Psoas muscle (tissue), 8 donors: ENCODE data around the gene PPP4C. TPM values are rescaled to one million over a fixed set of nuclear protein-coding genes. Genes with fewer than 3 reads are reported as not detected.

Source experiments
- ATAC-seq, 4 donors: fragments of 200-7000 bp; cut with Tn5 transposase; one replicate each; pipeline ENCODE4 v1.9.1; 2020; ENCODE audit warnings: moderate library complexity in 3 of 4, mild to moderate bottlenecking in 2 of 4
- DNase-seq, 2 donors: peaks; one replicate each; pipeline ENCODE4 v3.0.0-alpha.2; 2020
- H3K27ac ChIP-seq: fragments of 200-600 bp; one replicate; pipeline ENCODE4 v1.8.0; 2022
- H3K27me3 ChIP-seq, 3 donors: fragments of 200-600 bp in 1 of 3; one replicate each; pipeline versions ENCODE4 v1.6.1 to v1.8.0; 2013 to 2022; ENCODE audit warnings: low read length in 2 of 3, mild to moderate bottlenecking in 2 of 3, moderate library complexity in 1 of 3; ENCODE audit not compliant: insufficient read depth in 3 of 3
- H3K36me3 ChIP-seq, 2 donors: fragments of 200-600 bp in 1 of 2; one replicate each; pipeline versions ENCODE4 v1.6.1 to v1.8.0; 2013 to 2022; ENCODE audit warnings: low read depth in 1 of 2, mild to moderate bottlenecking in 1 of 2, moderate library complexity in 1 of 2; ENCODE audit not compliant: insufficient read depth in 1 of 2
- H3K4me1 ChIP-seq: fragments of 200-600 bp; one replicate; pipeline ENCODE4 v1.8.0; 2022
- H3K4me3 ChIP-seq: fragments of 200-600 bp; one replicate; pipeline ENCODE4 v1.8.0; 2022; ENCODE audit warnings: mild to moderate bottlenecking
- H3K9me3 ChIP-seq: fragments of 200-600 bp; one replicate; pipeline ENCODE4 v1.8.0; 2022
- WGBS, 3 donors: extraction: QIAGEN DNeasy Blood & Tissue Kit; methylation state at CpG; one replicate each; pipeline versions ENCODE4 v1.1.6 to v1.1.7; 2013; 5-methylcytosine and 5-hydroxymethylcytosine counted together
- intact Hi-C, 2 donors: fragments of 100-400 bp; cut with DNase I; formaldehyde crosslinking; loops; one replicate each; pipeline versions ENCODE4 v1.11.0 to v1.14.2; 2022
- long read RNA-seq, 2 donors: library from polyadenylated mRNA; unstranded; transcript quantifications; one replicate each; pipeline ENCODE4 v2.0.0, GENCODE V29; 2021
- polyA plus RNA-seq, 3 donors: library from polyadenylated mRNA; stranded (reverse); fragments of 200-250 nt; gene quantifications; one replicate each; pipeline ENCODE4 v1.2.3, GENCODE V29; 2013
- total RNA-seq, 4 donors: library from RNA; stranded (reverse); fragmentation: NEBNext Ultra II Directional in 2 of 4; extraction: Animal tissue kit (Norgen Biotek cat#: 25700) in 2 of 4; gene quantifications; one replicate each; pipeline versions ENCODE4 v1.2.1 to v1.2.4, GENCODE V29; 2021 to 2023
- TF ChIP-seq, protein P1 (sequence below): fragments of 200-600 bp; IDR thresholded peaks from one replicate; pipeline ENCODE4 v1.8.0; 2022; ENCODE audit warnings: antibody characterized with exemption
- donor health status: healthy with polysubstance abuse.
- donor health status: DM: no; HTN: no; CAD: no; lungs with moderate emphysema.
- donor health status: Bipolar disorder and iron deficiency.
- donor health status: healthy.
- donor health status: DM: yes; HTN: yes; CAD: no.
- donor health status: DM: no; HTN: no; CAD: no.
- donor health status: DM: no; HTN: no; CAD: no.
- donor health status: DM: yes; HTN: yes; CAD: no.

PPP4C gene
- total RNA-seq, result 10 to 100 TPM; 38.1 to 64.5 (median 58.5) TPM
- 100 to 1,000 TPM in 2 of 3 donors, 10 to 100 TPM in 1; 79.1 to 172 (median 130) TPM for polyA plus RNA-seq
- long read RNA-seq, donor 1, transcript PPP4C-201 (9 exons, 1,407 nt), result major isoform, 61 of 92 reads
- long read RNA-seq, donor 1, partial matches to known transcripts, result 2 of 92 reads
- long read RNA-seq, donor 1, other reads (novel, unspliced or antisense), result 26 of 92 reads
- long read RNA-seq, donor 2, transcript PPP4C-201 (9 exons, 1,407 nt), result major isoform, 123 of 200 reads
- long read RNA-seq, donor 2, transcript PPP4C-204 (8 exons, 941 nt), result minor isoform, 5 of 200 reads
- long read RNA-seq, donor 2, partial matches to known transcripts, result 22 of 200 reads
- long read RNA-seq, donor 2, other reads (novel, unspliced or antisense), result 44 of 200 reads

DNA sequence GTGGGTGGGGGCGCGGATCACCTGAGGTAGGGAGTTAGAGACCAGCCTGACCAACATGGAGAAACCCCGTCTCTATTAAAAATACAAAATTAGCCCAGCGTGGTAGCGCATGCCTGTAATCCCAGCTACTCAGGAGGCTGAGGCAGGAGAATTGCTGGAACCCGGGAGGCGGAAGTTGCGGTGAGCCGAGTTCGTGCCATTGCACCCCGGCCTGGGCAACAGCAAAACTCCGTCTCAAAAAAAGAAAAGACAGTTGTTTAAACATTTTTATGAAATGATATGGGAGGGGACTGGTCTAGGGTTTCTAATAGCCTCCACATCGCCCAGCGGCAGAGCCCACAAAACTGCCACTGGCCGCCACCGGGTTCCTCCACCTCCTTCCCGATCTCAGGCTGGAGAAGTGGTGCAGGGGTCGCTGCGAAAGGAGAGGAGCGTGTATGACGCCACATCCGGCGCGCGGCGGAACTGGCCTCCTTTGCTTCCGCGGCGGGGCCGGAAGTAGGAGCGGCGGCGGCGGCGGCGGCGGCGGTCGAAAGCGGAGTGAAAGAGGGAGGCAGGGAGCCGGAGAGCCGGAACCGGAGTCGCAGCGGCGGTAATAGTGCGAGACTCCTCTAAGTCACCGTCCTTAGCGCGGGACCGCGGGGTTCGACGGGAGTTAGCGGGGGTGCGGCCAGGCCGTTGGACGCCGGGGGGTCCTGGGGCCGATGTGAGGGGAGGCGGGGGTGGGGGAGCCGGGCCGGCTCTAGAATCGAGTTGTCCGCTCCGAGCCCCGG, at the start of gene PPP4C:
PPP4C (plus strand) TSS at position 492 of the 773 bp plus-strand sequence. CDS start 384 bp downstream, outside the sequence.
- TF ChIP-seq, protein P1, sequence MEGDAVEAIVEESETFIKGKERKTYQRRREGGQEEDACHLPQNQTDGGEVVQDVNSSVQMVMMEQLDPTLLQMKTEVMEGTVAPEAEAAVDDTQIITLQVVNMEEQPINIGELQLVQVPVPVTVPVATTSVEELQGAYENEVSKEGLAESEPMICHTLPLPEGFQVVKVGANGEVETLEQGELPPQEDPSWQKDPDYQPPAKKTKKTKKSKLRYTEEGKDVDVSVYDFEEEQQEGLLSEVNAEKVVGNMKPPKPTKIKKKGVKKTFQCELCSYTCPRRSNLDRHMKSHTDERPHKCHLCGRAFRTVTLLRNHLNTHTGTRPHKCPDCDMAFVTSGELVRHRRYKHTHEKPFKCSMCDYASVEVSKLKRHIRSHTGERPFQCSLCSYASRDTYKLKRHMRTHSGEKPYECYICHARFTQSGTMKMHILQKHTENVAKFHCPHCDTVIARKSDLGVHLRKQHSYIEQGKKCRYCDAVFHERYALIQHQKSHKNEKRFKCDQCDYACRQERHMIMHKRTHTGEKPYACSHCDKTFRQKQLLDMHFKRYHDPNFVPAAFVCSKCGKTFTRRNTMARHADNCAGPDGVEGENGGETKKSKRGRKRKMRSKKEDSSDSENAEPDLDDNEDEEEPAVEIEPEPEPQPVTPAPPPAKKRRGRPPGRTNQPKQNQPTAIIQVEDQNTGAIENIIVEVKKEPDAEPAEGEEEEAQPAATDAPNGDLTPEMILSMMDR, result no peak
- ATAC-seq (peak; percentile 86 to 89 (median 88)), DNase-seq (peak; percentile 94 to 95)
- Histone ChIP-seq H3K9me3 (no peaks in the 10 kb centered on the region), H3K4me3 (peak within 1 kb of the TSS; percentile 76), H3K27me3 (no peaks in the 10 kb centered on the region), H3K36me3 (peaks cover 7 to 65% of the 10 kb centered on the region in 2 donors), H3K27ac (peak within 1 kb of the TSS; percentile 94), H3K4me1 (peaks cover 24% of the 10 kb centered on the region)
- intact Hi-C loops, result loop anchor here in 1 of 2 donors (1.0 kb wide), 1 partner anchor 16 kb away; the partner anchor contains the start of gene TBX6
- 0 to 2% (median 2%) methylated on average over 50 to 67 of the region's 67 CpGs for WGBS, 3 donors

GRCh38 chr16:30026449-30026848, 49.3 kb upstream of the PPP4C start:
- Histone ChIP-seq H3K4me1 (peaks cover 2% of the 10 kb centered on the region), H3K27ac (no peak overlapping the region), H3K27me3 (peaks cover 0 to 41% (median 11%) of the 10 kb centered on the region in 3 donors), H3K36me3 (no peaks in the 10 kb centered on the region), H3K9me3 (no peaks in the 10 kb centered on the region), H3K4me3 (no peak overlapping the region)
- no peak for DNase-seq
- WGBS, 3 donors, result 87 to 90% (median 89%) methylated on average over 18 of the region's 18 CpGs
- no peak for ATAC-seq
- intact Hi-C loops, result loop anchor here in 1 of 2 donors (10.0 kb wide), 1 partner anchor 332 kb away; no protein-coding TSS in a partner anchor
- TF ChIP-seq, protein P1, result no peak

- WGBS, 3 donors, result 20 to 31% (median 24%) methylated on average over 12 to 13 of the region's 13 CpGs
- H3K27me3 ChIP-seq, result peaks cover 0 to 52% (median 15%) of the 10 kb centered on the region in 3 donors
These were observed 48.0 kb upstream of the PPP4C start for GRCh38 chr16:30027588-30028437.

More at GRCh38 chr16:30027588-30028437, 48.0 kb upstream of the PPP4C start:
- Histone ChIP-seq H3K36me3 (no peaks in the 10 kb centered on the region), H3K4me3 (no peak overlapping the region), H3K27ac (no peak overlapping the region), H3K4me1 (peaks cover 2% of the 10 kb centered on the region), H3K9me3 (no peaks in the 10 kb centered on the region)
- ATAC-seq (peak in 2 of 4 donors; percentile 11 to 28), DNase-seq (no peak)
- TF ChIP-seq, protein P1, result no peak
- intact Hi-C loops, result loop anchor here in 1 of 2 donors (10.0 kb wide), 1 partner anchor 333 kb away; no protein-coding TSS in a partner anchor
